Activated naive CD4-positive, alpha-beta T cell treated with anti-CD3 and anti-CD28 coated beads for 36 hours (primary cell): ENCODE results near the gene METTL26. TPM values are rescaled to one million over a fixed set of nuclear protein-coding genes. Genes with fewer than 3 reads are reported as not detected.

ENCODE experiments used
- CTCF ChIA-PET: fragments of 350-600 bp; sonication (Branson Sonifier 250); formaldehyde crosslinking; loops from one replicate; lab custom pipeline; 2021; ENCODE audit warnings: antibody characterized with exemption; lab: Charles Lee
- DNase-seq: peaks from one replicate; pipeline ENCODE4 v3.0.0-alpha.2; 2020
- H3K27ac Mint-ChIP-seq: one replicate; pipeline ENCODE4 v1.8.0; 2021; ENCODE audit warnings: mild to moderate bottlenecking, mixed read lengths
- H3K27me3 Mint-ChIP-seq: one replicate; pipeline ENCODE4 v1.8.0; 2021; ENCODE audit warnings: low read depth, mixed read lengths
- H3K36me3 Mint-ChIP-seq: one replicate; pipeline ENCODE4 v1.8.0; 2021; ENCODE audit warnings: low read depth, mixed read lengths
- H3K4me1 Mint-ChIP-seq: one replicate; pipeline ENCODE4 v1.8.0; 2021; ENCODE audit warnings: low read depth, mixed read lengths
- H3K4me3 Mint-ChIP-seq: one replicate; pipeline ENCODE4 v1.8.0; 2021; ENCODE audit warnings: mild to moderate bottlenecking, moderate library complexity, mixed read lengths
- H3K9me3 Mint-ChIP-seq: one replicate; pipeline ENCODE4 v1.8.0; 2021; ENCODE audit warnings: mixed read lengths
- intact Hi-C: fragments of 100-400 bp; cut with micrococcal nuclease; formaldehyde crosslinking; loops from one replicate; pipeline ENCODE4 v1.15.1; 2023
- total RNA-seq, 2 experiments: library from RNA; stranded (reverse); gene quantifications; one replicate each; pipeline ENCODE4 v1.2.3, GENCODE V29; 2021

The METTL26 gene
- total RNA-seq, 2 experiments from 2014 or later = 121 to 122 TPM

DNA sequence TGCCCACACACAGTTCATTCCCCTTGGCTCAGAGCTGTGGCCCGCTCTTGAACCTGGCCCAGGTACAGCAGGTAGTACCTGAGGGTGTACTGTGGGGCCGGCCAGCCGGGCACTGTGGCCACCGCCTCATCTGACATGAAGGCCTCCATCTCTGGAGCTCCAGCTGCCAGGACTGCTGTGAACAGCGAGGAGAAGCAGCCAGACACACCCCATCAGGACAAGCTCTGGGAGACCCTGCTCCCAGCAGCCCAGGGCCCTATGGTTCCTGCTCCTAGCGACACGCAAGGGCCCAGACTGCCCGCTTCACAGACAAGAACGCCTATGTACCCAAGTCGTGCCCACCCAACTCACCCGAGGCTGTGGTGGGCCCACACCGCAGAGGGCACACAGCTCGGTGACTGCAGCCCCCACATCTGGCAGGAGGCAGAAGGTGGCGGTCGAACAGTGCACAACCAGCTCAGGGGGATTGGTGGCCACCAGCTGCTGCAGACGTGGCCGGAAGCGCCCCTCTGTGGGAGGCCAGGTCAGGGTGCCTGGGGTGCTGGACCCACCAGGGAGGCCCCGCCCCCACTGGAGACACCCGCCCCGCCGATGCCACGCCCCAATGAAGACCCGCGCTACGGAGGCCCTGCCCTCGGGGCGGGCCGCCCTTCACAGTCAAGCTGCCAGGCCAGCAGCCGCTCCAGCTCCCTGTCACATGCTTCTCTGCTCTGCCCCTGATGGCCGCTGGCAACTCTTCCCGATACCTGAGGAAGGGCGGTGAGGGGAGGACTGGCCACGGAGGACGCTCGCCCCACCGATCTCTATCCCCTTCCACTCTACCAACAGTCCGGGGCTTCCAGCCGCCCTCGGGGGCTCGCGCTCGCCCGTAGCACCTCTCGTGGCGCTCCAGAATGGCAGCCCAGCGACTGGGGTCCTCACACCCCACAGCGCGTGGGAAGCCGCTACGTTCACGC lies 43.0 kb upstream of the METTL26 start:
- intact Hi-C loops = no loop called here

DNA sequence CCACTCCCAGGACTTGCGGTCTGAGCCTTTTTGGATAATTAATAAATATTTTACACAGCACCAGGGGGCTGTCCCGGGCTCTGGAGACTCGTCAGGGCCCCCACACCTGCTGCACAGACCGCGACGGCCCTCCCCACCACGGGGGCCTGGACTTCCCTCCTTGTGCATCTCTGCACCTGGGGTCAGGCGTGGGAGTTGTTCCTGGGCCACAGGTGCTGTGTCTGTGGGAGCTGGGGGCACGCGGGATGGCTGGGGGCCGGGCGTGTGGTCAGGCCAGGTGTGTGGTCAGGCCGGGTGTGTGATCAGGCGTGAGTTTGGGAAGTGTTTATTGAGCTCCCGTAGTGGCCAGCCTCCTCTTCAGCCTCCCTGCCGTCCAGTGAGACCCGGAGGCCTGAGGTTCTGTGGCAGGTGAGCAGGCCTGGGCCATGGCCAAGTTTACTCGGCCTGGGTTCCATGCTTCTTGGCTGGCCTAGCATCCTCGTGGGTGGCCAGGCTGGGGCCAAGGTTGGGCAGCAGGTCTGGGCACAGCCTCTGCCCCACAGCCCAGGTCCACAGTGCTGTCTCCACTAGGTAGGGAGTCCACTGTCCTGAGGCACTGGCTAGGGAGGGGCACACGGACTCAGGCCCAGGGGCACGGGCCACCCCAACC lies 42.2 kb upstream of the METTL26 start:
- H3K4me3 Mint-ChIP-seq = no peak overlapping the region
- CTCF ChIA-PET = no interaction called here
- intact Hi-C loops = no loop called here
- H3K27me3 Mint-ChIP-seq = peaks cover 3% of the 10 kb centered on the region
- DNase-seq = no peak
- H3K9me3 Mint-ChIP-seq = no peaks in the 10 kb centered on the region
- no peak overlapping the region for H3K27ac Mint-ChIP-seq
- H3K36me3 Mint-ChIP-seq = peaks cover 11% of the 10 kb centered on the region
- H3K4me1 Mint-ChIP-seq = peaks cover 37% of the 10 kb centered on the region

More for the DNA sequence above, 43.0 kb upstream of the METTL26 start:
- Mint-ChIP-seq H3K4me3 (peak overlapping the region; percentile 66), H3K4me1 (peaks cover 38% of the 10 kb centered on the region), H3K27me3 (peaks cover 3% of the 10 kb centered on the region), H3K9me3 (no peaks in the 10 kb centered on the region), H3K36me3 (peaks cover 11% of the 10 kb centered on the region), H3K27ac (peak overlapping the region; percentile 19)
- DNase-seq = peak; percentile 41
- CTCF ChIA-PET = no interaction called here

DNA sequence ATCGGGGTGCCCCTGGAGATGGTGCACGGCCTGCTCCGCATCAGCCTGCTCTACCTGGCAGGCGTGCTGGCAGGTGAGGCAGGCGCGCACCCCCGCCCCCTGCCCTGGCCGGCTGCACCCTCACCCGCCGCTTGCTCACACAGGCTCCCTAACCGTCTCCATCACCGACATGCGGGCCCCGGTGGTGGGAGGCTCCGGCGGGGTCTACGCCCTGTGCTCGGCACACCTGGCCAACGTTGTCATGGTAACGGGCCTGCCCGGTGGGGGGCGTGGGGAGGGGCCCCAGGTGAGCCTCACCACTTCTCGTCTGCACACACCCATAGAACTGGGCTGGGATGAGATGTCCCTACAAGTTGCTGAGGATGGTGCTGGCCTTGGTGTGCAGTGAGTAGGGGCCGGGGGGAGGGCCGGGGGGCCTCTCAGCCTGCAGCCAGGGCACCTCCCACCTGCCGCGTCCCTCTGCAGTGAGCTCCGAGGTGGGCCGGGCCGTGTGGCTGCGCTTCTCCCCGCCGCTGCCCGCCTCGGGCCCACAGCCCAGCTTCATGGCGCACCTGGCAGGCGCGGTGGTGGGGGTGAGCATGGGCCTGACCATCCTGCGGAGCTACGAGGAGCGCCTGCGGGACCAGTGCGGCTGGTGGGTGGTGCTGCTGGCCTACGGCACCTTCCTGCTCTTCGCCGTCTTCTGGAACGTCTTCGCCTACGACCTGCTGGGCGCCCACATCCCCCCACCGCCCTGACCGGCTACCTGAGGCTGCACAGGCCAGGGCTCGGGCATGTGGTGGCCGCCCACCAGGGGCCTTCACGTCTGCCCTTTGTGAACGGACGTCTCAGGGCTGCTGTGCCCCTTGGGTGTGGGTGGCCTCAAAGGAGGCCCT lies 41.4 kb upstream of the METTL26 start:
- no peak overlapping the region for H3K27ac Mint-ChIP-seq
- H3K36me3 Mint-ChIP-seq = peaks cover 11% of the 10 kb centered on the region
- CTCF ChIA-PET = interaction anchor here (1.6 kb wide), 1 partner anchor 12 kb away, joined by 4 read pairs; no protein-coding TSS in a partner anchor
- H3K27me3 Mint-ChIP-seq = peaks cover 3% of the 10 kb centered on the region
- no peaks in the 10 kb centered on the region for H3K9me3 Mint-ChIP-seq
- intact Hi-C loops = no loop called here
- no peak overlapping the region for H3K4me3 Mint-ChIP-seq
- no peak for DNase-seq
- H3K4me1 Mint-ChIP-seq = peaks cover 29% of the 10 kb centered on the region

- H3K9me3 Mint-ChIP-seq = no peaks in the 10 kb centered on the region
- H3K27ac Mint-ChIP-seq = no peak overlapping the region
- CTCF ChIA-PET = interaction anchor here (1.0 to 1.6 kb wide), 2 partner anchors 9 to 12 kb away, joined by 3 to 4 read pairs; partner anchors contain the start of gene RHOT2
- no peak overlapping the region for H3K4me3 Mint-ChIP-seq
- no peak for DNase-seq
- H3K36me3 Mint-ChIP-seq = peaks cover 7% of the 10 kb centered on the region
- intact Hi-C loops = no loop called here
- peaks cover 3% of the 10 kb centered on the region for H3K27me3 Mint-ChIP-seq
- H3K4me1 Mint-ChIP-seq = peaks cover 23% of the 10 kb centered on the region
Observed at GRCh38 chr16:676913-677312, 40.8 kb upstream of the METTL26 start.

DNA sequence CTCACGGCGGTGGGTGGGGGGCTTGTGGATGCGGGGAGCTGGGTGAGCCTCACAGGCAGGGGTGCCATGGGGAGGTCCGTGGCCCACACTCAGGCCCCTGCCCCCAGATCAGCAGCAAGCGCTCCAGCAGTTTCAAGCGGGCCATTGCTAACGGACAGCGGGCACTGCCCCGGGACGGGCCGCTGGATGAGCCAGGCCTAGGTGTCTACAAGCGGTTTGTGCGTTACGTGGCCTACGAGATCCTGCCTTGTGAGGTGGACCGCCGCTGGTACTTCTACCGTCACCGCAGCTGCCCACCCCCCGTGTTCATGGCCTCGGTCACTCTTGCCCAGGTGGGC lies 40.4 kb upstream of the METTL26 start:
- Mint-ChIP-seq H3K4me3 (no peak overlapping the region), H3K9me3 (no peaks in the 10 kb centered on the region), H3K4me1 (peaks cover 19% of the 10 kb centered on the region), H3K27ac (no peak overlapping the region), H3K36me3 (peaks cover 6% of the 10 kb centered on the region), H3K27me3 (peaks cover 3% of the 10 kb centered on the region)
- DNase-seq = no peak
- CTCF ChIA-PET = interaction anchor here (1.0 to 1.6 kb wide), 3 partner anchors 9 to 27 kb away, joined by 3 to 4 read pairs (median 3); partner anchors contain the start of genes RHOT2 and WDR90
- intact Hi-C loops = no loop called here

DNA sequence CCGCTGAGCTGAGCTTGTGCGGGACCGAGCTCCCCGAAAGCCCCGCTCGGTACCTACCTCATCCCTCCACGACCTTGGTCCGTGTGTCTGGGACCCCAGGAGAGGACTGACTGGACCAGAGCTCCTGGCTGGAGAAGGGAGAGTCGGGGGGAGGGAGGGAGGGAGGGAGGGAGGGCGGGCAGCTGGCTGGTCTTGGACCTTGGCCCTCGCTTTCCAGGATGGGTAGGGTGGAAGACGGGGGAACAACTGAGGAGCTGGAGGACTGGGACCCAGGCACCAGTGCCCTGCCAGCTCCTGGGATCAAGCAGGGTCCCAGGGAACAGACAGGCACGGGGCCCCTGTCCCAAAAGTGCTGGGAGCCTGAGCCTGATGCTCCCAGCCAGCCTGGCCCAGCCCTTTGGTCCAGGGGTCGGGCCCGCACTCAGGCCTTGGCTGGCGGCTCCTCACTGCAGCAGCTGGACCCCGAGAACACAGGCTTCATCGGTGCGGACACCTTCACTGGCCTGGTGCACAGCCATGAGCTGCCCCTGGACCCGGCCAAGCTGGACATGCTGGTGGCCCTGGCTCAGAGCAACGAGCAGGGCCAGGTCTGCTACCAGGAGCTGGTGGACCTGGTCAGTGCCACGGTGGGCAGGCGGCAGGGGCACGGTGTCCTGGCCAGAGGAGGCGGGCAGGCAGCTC lies 39.9 kb upstream of the METTL26 start:
- H3K9me3 Mint-ChIP-seq = no peaks in the 10 kb centered on the region
- H3K4me1 Mint-ChIP-seq = peaks cover 14% of the 10 kb centered on the region
- no peak for DNase-seq
- peaks cover 6% of the 10 kb centered on the region for H3K36me3 Mint-ChIP-seq
- intact Hi-C loops = no loop called here
- H3K27me3 Mint-ChIP-seq = peaks cover 3% of the 10 kb centered on the region
- CTCF ChIA-PET = interaction anchor here (1.0 to 1.6 kb wide), 3 partner anchors 8 to 26 kb away, joined by 3 to 4 read pairs (median 3); partner anchors contain the start of genes RHOT2 and WDR90
- H3K27ac Mint-ChIP-seq = no peak overlapping the region
- no peak overlapping the region for H3K4me3 Mint-ChIP-seq

DNA sequence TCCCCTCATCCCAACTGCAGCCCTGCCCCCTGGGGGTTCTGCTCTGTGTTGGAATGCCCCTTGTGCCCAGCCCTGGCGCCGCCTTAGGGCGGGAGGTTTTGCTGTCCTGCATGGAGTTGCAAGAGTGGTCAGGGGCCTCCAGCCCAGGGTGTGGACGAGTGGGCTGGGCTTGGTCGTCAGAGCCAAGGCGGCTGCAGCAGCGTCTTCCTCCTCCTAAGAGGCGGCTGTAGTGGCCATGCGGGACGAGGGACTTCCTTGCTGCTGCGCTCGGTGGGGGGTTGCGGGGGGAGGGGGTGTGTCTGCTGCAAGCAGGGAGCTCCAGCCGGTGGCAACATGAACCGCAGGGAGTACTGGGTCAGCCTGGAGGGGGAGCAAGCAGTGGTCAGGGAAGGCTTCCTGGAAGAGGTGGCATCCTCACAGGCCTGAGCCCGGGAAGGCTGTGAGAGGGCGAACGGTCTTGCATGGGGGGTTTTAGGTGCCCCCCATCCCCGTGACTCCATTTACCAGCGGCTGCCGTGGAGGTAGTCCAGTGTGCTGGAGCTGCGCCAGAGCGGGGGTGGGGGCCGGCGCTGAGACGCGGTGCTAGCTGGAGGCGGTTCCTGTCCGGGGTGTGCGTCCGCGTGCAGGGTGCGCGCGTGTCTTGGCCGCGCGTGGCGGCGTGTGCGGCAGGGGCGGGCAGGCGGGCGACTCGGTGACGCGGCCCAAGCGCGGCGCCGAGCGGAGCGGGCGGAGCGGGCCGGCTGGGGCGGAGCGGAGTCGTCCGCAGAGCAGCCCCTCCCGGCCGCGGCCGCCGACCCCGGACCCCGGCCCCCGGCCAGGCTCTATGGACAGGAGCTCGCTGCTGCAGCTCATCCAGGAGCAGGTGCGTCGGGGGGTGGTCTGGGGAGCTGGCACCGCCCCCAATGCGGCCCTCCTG lies 39.1 kb upstream of the METTL26 start, which contains the start of gene RHBDL1:
Gene RHBDL1, plus strand, starts transcription at position 704 of the 916 bp plus-strand sequence. Its CDS starts 120 bp downstream, at position 824.
- Mint-ChIP-seq H3K27me3 (peaks cover 3% of the 10 kb centered on the region), H3K36me3 (peaks cover 8% of the 10 kb centered on the region), H3K9me3 (no peaks in the 10 kb centered on the region), H3K4me1 (peaks cover 13% of the 10 kb centered on the region), H3K27ac (no peak within 1 kb of the TSS), H3K4me3 (peak within 1 kb of the TSS; percentile 18)
- intact Hi-C loops = no loop called here
- no peak for DNase-seq
- CTCF ChIA-PET = interaction anchor here (1.5 to 1.6 kb wide), 2 partner anchors 14 to 26 kb away, joined by 3 to 4 read pairs; partner anchors contain the start of gene WDR90

DNA sequence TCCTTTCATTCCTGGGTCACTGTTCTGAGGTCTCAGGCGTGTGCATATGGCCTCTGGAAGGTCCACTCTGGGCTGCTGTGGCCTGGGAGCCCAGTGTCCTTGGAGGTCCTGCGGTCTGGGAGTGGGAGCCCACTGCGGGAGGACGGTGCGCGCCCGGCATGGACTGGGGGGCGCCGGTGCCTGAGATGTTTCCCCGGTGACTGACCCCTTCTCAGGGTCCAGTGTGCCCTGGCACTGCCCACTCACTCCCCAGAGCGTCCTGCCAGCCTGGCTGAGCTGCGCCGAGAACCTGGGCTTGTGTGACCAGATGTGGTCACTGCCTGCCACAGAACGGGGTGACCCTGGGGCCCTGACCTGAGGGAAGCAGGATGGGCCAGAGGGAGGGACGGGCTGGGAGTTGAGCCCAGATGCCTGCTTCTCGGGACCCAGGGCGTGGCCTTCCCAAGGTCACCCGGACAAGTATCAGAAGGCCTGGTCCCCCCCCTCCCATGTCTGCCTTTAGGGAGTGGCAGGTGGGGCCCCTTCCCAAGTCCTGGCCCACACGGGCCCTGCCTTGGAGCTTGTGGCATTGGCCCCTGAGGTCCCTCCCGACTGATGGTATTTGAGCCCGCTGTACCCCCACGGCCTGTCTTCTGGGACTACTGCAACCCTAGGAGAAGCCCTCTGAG lies 38.2 kb upstream of the METTL26 start:
- peaks cover 16% of the 10 kb centered on the region for H3K4me1 Mint-ChIP-seq

GRCh38 chr16:673399-673991 lies 37.4 kb upstream of the METTL26 start:
- Mint-ChIP-seq H3K27me3 (peaks cover 3% of the 10 kb centered on the region), H3K9me3 (no peaks in the 10 kb centered on the region), H3K4me3 (no peak overlapping the region), H3K4me1 (peaks cover 20% of the 10 kb centered on the region), H3K36me3 (peaks cover 12% of the 10 kb centered on the region), H3K27ac (no peak overlapping the region)
- no peak for DNase-seq
- intact Hi-C loops = no loop called here
- CTCF ChIA-PET = interaction anchor here (1.1 kb wide), 1 partner anchor 115 kb away, joined by 3 read pairs; the partner anchor contains the start of genes CHTF18 and RPUSD1

More for the DNA sequence above, 38.2 kb upstream of the METTL26 start:
- peaks cover 12% of the 10 kb centered on the region for H3K36me3 Mint-ChIP-seq
- H3K4me3 Mint-ChIP-seq = no peak overlapping the region
- no peak for DNase-seq
- H3K9me3 Mint-ChIP-seq = no peaks in the 10 kb centered on the region
- peaks cover 3% of the 10 kb centered on the region for H3K27me3 Mint-ChIP-seq
- CTCF ChIA-PET = no interaction called here
- no peak overlapping the region for H3K27ac Mint-ChIP-seq
- intact Hi-C loops = no loop called here

DNA sequence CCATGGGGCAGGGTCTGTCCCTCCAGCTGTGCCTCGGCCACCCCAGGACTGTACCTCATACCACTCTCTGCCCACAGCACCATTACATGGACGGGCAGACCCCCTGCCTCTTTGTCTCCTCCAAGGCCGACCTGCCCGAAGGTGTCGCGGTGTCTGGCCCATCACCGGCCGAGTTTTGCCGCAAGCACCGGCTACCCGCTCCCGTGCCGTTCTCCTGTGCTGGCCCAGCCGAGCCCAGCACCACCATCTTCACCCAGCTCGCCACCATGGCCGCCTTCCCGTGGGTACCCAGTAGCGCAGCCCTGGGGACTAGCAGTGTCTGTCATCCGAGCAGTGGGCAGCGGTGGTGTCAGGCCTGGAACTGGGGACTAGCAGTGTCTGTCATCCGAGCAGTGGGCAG lies 36.7 kb upstream of the METTL26 start:
- peaks cover 3% of the 10 kb centered on the region for H3K27me3 Mint-ChIP-seq
- peaks cover 14% of the 10 kb centered on the region for H3K36me3 Mint-ChIP-seq
- DNase-seq = no peak
- no peaks in the 10 kb centered on the region for H3K9me3 Mint-ChIP-seq
- H3K4me1 Mint-ChIP-seq = peaks cover 20% of the 10 kb centered on the region
- CTCF ChIA-PET = interaction anchor here (1.1 kb wide), 1 partner anchor 116 kb away, joined by 3 read pairs; the partner anchor contains the start of genes CHTF18 and RPUSD1
- no peak overlapping the region for H3K27ac Mint-ChIP-seq
- no peak overlapping the region for H3K4me3 Mint-ChIP-seq
- intact Hi-C loops = no loop called here
